Sigmoid colon (tissue), 7 donors: ENCODE results near the gene MIXL1. TPM values are rescaled to one million over a fixed set of nuclear protein-coding genes. Genes with fewer than 3 reads are reported as not detected.

ENCODE experiments used
- DNase-seq: peaks from one replicate; pipeline ENCODE4 v3.0.0-alpha.2; 2019
- H3K27ac ChIP-seq, 4 donors: fragments of 200-600 bp; sonication (generic); one replicate each; pipeline ENCODE4 v1.5.1; 2016 to 2019; ENCODE audit warnings: mild to moderate bottlenecking in 1 of 4
- H3K27me3 ChIP-seq, 3 donors: fragments of 200-600 bp; sonication (generic); one replicate each; pipeline ENCODE4 v1.5.1; 2019; ENCODE audit warnings: mild to moderate bottlenecking in 1 of 3
- H3K36me3 ChIP-seq, 4 donors: fragments of 200-600 bp; sonication (generic); one replicate each; pipeline ENCODE4 v1.5.1; 2016 to 2019
- H3K4me1 ChIP-seq, 4 donors: fragments of 200-600 bp; sonication (generic); one replicate each; pipeline ENCODE4 v1.5.1; 2017 to 2019
- H3K4me3 ChIP-seq, 4 donors: fragments of 200-600 bp; sonication (generic); one replicate each; pipeline ENCODE4 v1.5.1; 2017 to 2019; ENCODE audit warnings: mild to moderate bottlenecking in 2 of 4, moderate library complexity in 1 of 4
- H3K9me3 ChIP-seq, 4 donors: fragments of 200-600 bp in 3 of 4; sonication (generic) in 3 of 4; one replicate each; pipeline versions ENCODE4 v1.5.1 to v1.6.1; 2013 to 2019
- EP300 ChIP-seq, 4 donors: sonication (generic); formaldehyde crosslinking; IDR thresholded peaks; one replicate each; pipeline ENCODE4 v1.6.1; 2017; ENCODE audit warnings: antibody characterized with exemption in 4 of 4
- POLR2A ChIP-seq, 2 donors: fragments of 450-650 bp; IDR thresholded peaks; one replicate each; pipeline ENCODE4 v1.6.1; 2016; ENCODE audit warnings: antibody characterized with exemption in 2 of 2, mild to moderate bottlenecking in 2 of 2, moderate library complexity in 2 of 2
- POLR2AphosphoS5 ChIP-seq, 4 donors: sonication (generic); formaldehyde crosslinking; IDR thresholded peaks; one replicate each; pipeline ENCODE4 v1.6.1; 2017; ENCODE audit warnings: antibody characterized with exemption in 4 of 4
- WGBS, 2 donors: extraction: QIAGEN DNeasy Blood & Tissue Kit; methylation state at CpG; one replicate each; pipeline ENCODE4 v1.1.7; 2013; 5-methylcytosine and 5-hydroxymethylcytosine counted together
- intact Hi-C: fragments of 100-400 bp; cut with DNase I; formaldehyde crosslinking; loops from one replicate; pipeline ENCODE4 v1.15.1; 2023
- polyA plus RNA-seq, 3 donors: library from polyadenylated mRNA; stranded (reverse); fragments of 200-250 nt; gene quantifications; one replicate each; pipeline ENCODE4 v1.2.3, GENCODE V29; 2013
- total RNA-seq, 4 donors: library from RNA; depleted of rRNA; stranded (reverse); fragments of >200 nt; gene quantifications; one replicate each; pipeline ENCODE4 v1.1.0, GENCODE V29; 2016
- TF ChIP-seq, protein P1 (sequence below), 4 experiments: fragments of 450-650 bp in 3 of 4; fragments of 200-600 bp in 1 of 4; IDR thresholded peaks; one replicate each; pipeline ENCODE4 v1.5.1; 2016 to 2019; ENCODE audit warnings: antibody characterized with exemption in 4 of 4, mild to moderate bottlenecking in 3 of 4, moderate library complexity in 2 of 4
- donor health status: healthy with polysubstance abuse.
- donor health status: Bipolar disorder and iron deficiency.
- donor health status: healthy.

The MIXL1 gene
- total and polyA plus RNA-seq, 7 donors: 0.13 TPM; not detected in 6

GRCh38 chr1:226203240-226203639, 20.2 kb upstream of the MIXL1 start:
- no peak overlapping the region for H3K27ac ChIP-seq
- 94 to 97% methylated on average over 1 of the region's 1 CpG for WGBS, 2 donors
- intact Hi-C loops: no loop called here
- H3K9me3 ChIP-seq: no peaks in the 10 kb centered on the region
- no peaks in the 10 kb centered on the region for H3K36me3 ChIP-seq
- no peak overlapping the region for H3K4me3 ChIP-seq
- H3K27me3 ChIP-seq: no peaks in the 10 kb centered on the region
- TF ChIP-seq POLR2A (IDR thresholded peaks at IDR 0.05): no peak
- TF ChIP-seq, protein P1, sequence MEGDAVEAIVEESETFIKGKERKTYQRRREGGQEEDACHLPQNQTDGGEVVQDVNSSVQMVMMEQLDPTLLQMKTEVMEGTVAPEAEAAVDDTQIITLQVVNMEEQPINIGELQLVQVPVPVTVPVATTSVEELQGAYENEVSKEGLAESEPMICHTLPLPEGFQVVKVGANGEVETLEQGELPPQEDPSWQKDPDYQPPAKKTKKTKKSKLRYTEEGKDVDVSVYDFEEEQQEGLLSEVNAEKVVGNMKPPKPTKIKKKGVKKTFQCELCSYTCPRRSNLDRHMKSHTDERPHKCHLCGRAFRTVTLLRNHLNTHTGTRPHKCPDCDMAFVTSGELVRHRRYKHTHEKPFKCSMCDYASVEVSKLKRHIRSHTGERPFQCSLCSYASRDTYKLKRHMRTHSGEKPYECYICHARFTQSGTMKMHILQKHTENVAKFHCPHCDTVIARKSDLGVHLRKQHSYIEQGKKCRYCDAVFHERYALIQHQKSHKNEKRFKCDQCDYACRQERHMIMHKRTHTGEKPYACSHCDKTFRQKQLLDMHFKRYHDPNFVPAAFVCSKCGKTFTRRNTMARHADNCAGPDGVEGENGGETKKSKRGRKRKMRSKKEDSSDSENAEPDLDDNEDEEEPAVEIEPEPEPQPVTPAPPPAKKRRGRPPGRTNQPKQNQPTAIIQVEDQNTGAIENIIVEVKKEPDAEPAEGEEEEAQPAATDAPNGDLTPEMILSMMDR (IDR thresholded peaks at IDR 0.05): no peak
- TF ChIP-seq POLR2AphosphoS5 (IDR thresholded peaks at IDR 0.05): no peak
- TF ChIP-seq EP300 (IDR thresholded peaks at IDR 0.05): no peak
- no peak for DNase-seq
- H3K4me1 ChIP-seq: no peaks in the 10 kb centered on the region

GRCh38 chr1:226203655-226204054, 19.8 kb upstream of the MIXL1 start:
- DNase-seq: no peak
- no peak overlapping the region for H3K4me3 ChIP-seq
- intact Hi-C loops: no loop called here
- 86 to 87% methylated on average over 4 of the region's 4 CpGs for WGBS, 2 donors
- no peak overlapping the region for H3K27ac ChIP-seq
- no peaks in the 10 kb centered on the region for H3K9me3 ChIP-seq
- no peaks in the 10 kb centered on the region for H3K4me1 ChIP-seq
- TF ChIP-seq, protein P1 (IDR thresholded peaks at IDR 0.05): no peak
- H3K27me3 ChIP-seq: no peaks in the 10 kb centered on the region
- H3K36me3 ChIP-seq: no peaks in the 10 kb centered on the region

DNA sequence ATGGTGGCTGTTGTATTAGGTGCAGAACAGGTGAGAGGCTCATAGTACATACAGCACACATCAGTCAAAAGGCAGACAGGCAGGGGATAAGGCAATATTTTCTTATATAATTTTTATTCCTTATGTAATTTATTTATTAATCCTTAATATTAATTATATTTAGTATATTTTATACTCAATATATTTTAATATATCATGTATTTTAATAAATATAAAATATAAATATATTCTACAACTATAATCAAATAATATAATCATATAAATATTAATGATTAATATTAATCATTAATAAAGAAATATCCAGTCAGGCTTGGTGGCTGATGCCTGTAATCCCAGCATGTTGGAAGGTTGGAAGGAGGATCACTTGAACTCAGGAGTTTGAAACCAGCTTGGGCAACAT, 19.3 kb upstream of the MIXL1 start:
- H3K9me3 ChIP-seq: no peaks in the 10 kb centered on the region
- no peaks in the 10 kb centered on the region for H3K27me3 ChIP-seq
- H3K36me3 ChIP-seq: no peaks in the 10 kb centered on the region
- TF ChIP-seq POLR2AphosphoS5 (IDR thresholded peaks at IDR 0.05) (no peak), POLR2A (IDR thresholded peaks at IDR 0.05) (no peak), EP300 (IDR thresholded peaks at IDR 0.05) (no peak)
- TF ChIP-seq, protein P1 (IDR thresholded peaks at IDR 0.05): no peak
- H3K4me3 ChIP-seq: no peak overlapping the region
- DNase-seq: no peak
- no peak overlapping the region for H3K27ac ChIP-seq
- intact Hi-C loops: no loop called here
- H3K4me1 ChIP-seq: no peaks in the 10 kb centered on the region

DNA sequence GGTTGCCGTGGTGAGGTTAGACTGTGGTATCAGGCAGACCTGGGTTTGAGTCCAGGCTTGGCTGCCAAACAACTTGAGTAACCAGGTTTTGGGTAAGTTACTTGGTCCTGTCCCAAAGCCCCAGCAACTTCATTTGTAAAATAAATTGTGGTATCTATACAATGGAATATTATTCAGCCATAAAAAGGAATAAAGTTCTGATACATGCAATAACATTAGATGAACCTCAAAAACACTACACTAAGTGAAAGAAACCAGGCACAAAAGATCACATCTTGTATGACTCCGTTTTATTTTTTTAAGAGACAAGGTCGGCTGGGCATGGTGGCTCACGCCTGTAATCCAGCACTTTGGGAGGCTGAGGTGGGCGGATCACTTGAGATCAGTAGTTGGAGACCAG, 16.4 kb upstream of the MIXL1 start:
- no peaks in the 10 kb centered on the region for H3K9me3 ChIP-seq
- H3K4me1 ChIP-seq: no peaks in the 10 kb centered on the region
- intact Hi-C loops: no loop called here
- no peaks in the 10 kb centered on the region for H3K36me3 ChIP-seq
- H3K27me3 ChIP-seq: no peaks in the 10 kb centered on the region
- TF ChIP-seq POLR2A (IDR thresholded peaks at IDR 0.05) (no peak), POLR2AphosphoS5 (IDR thresholded peaks at IDR 0.05) (no peak), EP300 (IDR thresholded peaks at IDR 0.05) (no peak)
- no peak overlapping the region for H3K4me3 ChIP-seq
- no peak for DNase-seq
- no peak overlapping the region for H3K27ac ChIP-seq
- WGBS, 2 donors: 84 to 91% methylated on average over 5 of the region's 5 CpGs

- Histone ChIP-seq H3K4me1 (no peaks in the 10 kb centered on the region), H3K9me3 (no peaks in the 10 kb centered on the region), H3K36me3 (no peaks in the 10 kb centered on the region), H3K27me3 (no peaks in the 10 kb centered on the region), H3K4me3 (no peak overlapping the region), H3K27ac (no peak overlapping the region)
- no peak for TF ChIP-seq EP300 (IDR thresholded peaks at IDR 0.05)
- no peak for TF ChIP-seq POLR2AphosphoS5 (IDR thresholded peaks at IDR 0.05)
- TF ChIP-seq, protein P1 (IDR thresholded peaks at IDR 0.05): no peak
- no peak for TF ChIP-seq POLR2A (IDR thresholded peaks at IDR 0.05)
- intact Hi-C loops: no loop called here
- 89 to 90% methylated on average over 17 of the region's 17 CpGs for WGBS, 2 donors
- DNase-seq: no peak
Observed at GRCh38 chr1:226209307-226210059, 14.0 kb upstream of the MIXL1 start.
